Glutamatergic neuron (in vitro differentiated cells): Measurements from ENCODE around the gene TANK. TPM values are rescaled to one million over a fixed set of nuclear protein-coding genes. Genes with fewer than 3 reads are reported as not detected.

ENCODE experiments used
- DNase-seq: peaks from one replicate; pipeline ENCODE4 v3.0.0; 2022
- H3K27ac Mint-ChIP-seq: one replicate; pipeline ENCODE4 v1.8.0; 2020; ENCODE audit warnings: mild to moderate bottlenecking, mixed read lengths, inconsistent platforms; ENCODE audit not compliant: unreplicated experiment
- H3K27me3 Mint-ChIP-seq: one replicate; pipeline ENCODE4 v1.8.0; 2020; ENCODE audit warnings: mild to moderate bottlenecking, moderate library complexity, mixed read lengths, inconsistent platforms; ENCODE audit not compliant: unreplicated experiment
- H3K36me3 Mint-ChIP-seq: one replicate; pipeline ENCODE4 v1.8.0; 2020; ENCODE audit warnings: mild to moderate bottlenecking, mixed read lengths, inconsistent platforms; ENCODE audit not compliant: unreplicated experiment
- H3K4me1 Mint-ChIP-seq: one replicate; pipeline ENCODE4 v1.8.0; 2020; ENCODE audit warnings: mild to moderate bottlenecking, low read depth, mixed read lengths, inconsistent platforms; ENCODE audit not compliant: unreplicated experiment
- H3K4me3 Mint-ChIP-seq: one replicate; pipeline ENCODE4 v1.8.0; 2020; ENCODE audit warnings: mild to moderate bottlenecking, mixed read lengths, inconsistent platforms; ENCODE audit not compliant: unreplicated experiment
- H3K9me3 Mint-ChIP-seq: one replicate; pipeline ENCODE4 v1.8.0; 2020; ENCODE audit warnings: mild to moderate bottlenecking, moderate library complexity, mixed read lengths, inconsistent platforms; ENCODE audit not compliant: unreplicated experiment
- total RNA-seq: library from RNA; stranded (reverse); fragmentation: NEBNext Ultra II Directional; extraction: Animal tissue kit (Norgen Biotek cat#: 25700); gene quantifications from one replicate; pipeline ENCODE4 v1.2.1, GENCODE V29; 2021; ENCODE audit not compliant: unreplicated experiment
- TF ChIP-seq, protein P1 (sequence below): fragments of 200-600 bp; sonication (generic); IDR thresholded peaks from one replicate; pipeline ENCODE4 v1.5.0; 2021; ENCODE audit not compliant: partially characterized antibody, unreplicated experiment

Gene TANK
- total RNA-seq, 1 donor from 2014 or later = 45.9 TPM

DNA sequence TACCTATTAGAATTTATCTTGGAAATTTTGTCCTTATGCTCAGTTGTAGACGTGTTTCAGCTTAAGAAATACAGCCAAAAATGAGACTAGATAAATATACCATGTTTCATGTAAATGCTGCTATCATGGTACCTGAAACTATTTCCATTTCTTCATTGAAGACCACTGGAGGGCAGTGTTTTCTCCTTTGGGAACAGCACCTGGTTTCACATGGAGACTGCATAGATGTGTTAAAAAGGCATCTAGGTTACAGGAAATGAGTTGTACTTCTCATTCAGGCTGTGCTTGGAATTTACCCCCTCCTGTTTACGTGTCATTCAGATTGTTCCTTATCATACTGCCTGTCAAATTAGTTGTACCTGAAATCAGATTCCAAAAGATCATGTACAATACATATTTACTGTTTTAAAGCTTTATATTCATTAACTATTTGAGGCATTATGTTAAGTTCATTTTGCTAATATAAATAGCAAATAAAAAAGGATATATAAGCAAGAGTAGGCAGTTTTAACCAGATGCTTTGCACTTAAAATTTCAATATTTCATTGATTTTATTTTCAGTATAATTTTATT is 90.7 kb downstream of the TANK start:
- DNase-seq = no peak
- H3K4me3 Mint-ChIP-seq = no peak overlapping the region

DNA sequence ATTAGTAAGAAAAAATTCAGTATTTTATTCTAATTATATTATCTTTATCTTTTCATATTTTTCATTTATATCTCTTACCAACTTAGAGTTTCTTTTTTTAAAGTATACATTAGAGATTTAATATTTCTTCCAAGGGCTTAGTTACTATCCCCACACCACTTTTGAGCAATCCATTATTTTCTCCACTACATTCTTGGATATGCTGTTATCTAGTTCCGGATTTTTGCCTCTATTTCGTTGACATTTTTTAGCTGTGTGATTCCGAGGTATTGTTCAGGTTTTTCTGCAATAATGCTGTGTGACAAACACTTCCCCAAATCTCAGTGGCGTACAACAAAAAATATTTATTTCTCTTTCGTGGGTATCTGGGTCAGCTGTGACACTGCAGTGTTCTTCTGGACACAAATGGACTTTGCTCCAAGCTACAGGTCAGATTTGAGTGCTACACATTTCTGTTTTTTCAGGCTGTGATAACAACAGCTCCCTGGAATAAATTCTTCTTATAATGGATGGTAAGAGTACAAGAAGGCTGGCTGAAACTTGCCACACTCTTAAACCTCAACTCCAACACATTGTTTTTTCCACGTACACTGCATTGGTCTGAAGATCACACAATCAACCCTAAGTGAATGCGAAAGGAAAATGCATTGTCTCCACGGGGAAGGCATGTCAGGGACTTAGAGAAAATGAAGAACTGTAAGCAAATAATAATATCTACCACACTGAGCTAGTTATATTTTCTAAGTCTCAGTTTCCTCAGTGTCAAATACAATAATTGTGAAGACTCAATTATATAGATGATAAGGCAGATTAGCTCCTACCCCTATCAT is 97.1 kb downstream of the TANK start:
- no peak overlapping the region for H3K27ac Mint-ChIP-seq
- TF ChIP-seq, protein P1, sequence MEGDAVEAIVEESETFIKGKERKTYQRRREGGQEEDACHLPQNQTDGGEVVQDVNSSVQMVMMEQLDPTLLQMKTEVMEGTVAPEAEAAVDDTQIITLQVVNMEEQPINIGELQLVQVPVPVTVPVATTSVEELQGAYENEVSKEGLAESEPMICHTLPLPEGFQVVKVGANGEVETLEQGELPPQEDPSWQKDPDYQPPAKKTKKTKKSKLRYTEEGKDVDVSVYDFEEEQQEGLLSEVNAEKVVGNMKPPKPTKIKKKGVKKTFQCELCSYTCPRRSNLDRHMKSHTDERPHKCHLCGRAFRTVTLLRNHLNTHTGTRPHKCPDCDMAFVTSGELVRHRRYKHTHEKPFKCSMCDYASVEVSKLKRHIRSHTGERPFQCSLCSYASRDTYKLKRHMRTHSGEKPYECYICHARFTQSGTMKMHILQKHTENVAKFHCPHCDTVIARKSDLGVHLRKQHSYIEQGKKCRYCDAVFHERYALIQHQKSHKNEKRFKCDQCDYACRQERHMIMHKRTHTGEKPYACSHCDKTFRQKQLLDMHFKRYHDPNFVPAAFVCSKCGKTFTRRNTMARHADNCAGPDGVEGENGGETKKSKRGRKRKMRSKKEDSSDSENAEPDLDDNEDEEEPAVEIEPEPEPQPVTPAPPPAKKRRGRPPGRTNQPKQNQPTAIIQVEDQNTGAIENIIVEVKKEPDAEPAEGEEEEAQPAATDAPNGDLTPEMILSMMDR = no peak
- no peak for DNase-seq
- H3K4me1 Mint-ChIP-seq = no peaks in the 10 kb centered on the region
- H3K36me3 Mint-ChIP-seq = no peaks in the 10 kb centered on the region
- H3K9me3 Mint-ChIP-seq = no peaks in the 10 kb centered on the region
- H3K4me3 Mint-ChIP-seq = no peak overlapping the region
- no peaks in the 10 kb centered on the region for H3K27me3 Mint-ChIP-seq

More for the DNA sequence above, 90.7 kb downstream of the TANK start:
- no peak overlapping the region for H3K27ac Mint-ChIP-seq
- no peaks in the 10 kb centered on the region for H3K36me3 Mint-ChIP-seq
- TF ChIP-seq, protein P1 = peak; percentile 66
- H3K4me1 Mint-ChIP-seq = peaks cover 15% of the 10 kb centered on the region
- no peaks in the 10 kb centered on the region for H3K27me3 Mint-ChIP-seq
- H3K9me3 Mint-ChIP-seq = peaks cover 7% of the 10 kb centered on the region

DNA sequence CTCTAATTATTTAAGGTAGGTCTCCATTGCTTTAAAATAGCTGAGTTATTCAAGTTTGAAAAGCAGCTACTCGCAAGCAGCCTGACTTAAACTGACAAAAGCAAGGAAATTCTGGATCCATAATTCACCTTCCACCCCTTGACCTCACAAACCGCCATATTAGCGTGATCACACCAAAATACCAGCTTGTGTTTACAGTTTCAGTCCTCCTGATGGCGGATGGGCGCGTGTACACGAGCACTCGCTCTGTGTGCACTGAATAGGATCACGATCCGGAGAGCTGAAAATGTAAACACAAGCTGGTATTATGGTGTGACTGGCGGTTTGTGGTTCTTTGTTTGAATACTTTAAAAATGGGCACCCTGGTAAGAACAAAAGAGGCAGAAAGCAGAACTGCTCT is 105.6 kb downstream of the TANK start:
- Mint-ChIP-seq H3K9me3 (no peaks in the 10 kb centered on the region), H3K4me3 (no peak overlapping the region), H3K27me3 (no peaks in the 10 kb centered on the region), H3K4me1 (no peaks in the 10 kb centered on the region), H3K27ac (no peak overlapping the region), H3K36me3 (no peaks in the 10 kb centered on the region)
- no peak for DNase-seq
- TF ChIP-seq, protein P1 = no peak

DNA sequence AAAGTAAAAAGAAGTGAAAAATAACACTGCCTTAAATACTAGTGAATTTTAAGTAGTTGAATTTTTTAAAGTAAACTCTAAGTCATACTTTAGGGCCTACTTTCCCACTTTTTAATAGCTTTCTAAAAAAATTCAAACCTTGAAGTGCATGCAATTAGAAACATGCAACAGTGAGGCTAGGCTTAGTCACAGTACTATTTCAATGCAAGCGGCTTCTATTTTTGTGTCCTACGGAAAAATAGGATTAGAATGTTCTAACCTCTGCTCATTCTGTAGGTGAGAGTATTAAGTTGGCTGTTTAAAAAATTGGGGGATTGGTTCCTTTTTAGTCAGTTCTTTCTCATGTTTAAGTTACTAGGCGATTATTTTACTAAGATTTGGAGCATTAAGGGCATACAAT is 108.9 kb downstream of the TANK start:
- H3K36me3 Mint-ChIP-seq = peaks cover 6% of the 10 kb centered on the region
- TF ChIP-seq, protein P1 = no peak
- H3K4me1 Mint-ChIP-seq = no peaks in the 10 kb centered on the region
- H3K27me3 Mint-ChIP-seq = no peaks in the 10 kb centered on the region
- DNase-seq = no peak
- no peak overlapping the region for H3K4me3 Mint-ChIP-seq
- H3K27ac Mint-ChIP-seq = no peak overlapping the region
- H3K9me3 Mint-ChIP-seq = peaks cover 2% of the 10 kb centered on the region
